ENCODE results near the gene GLRA1.

GLRA1 gene

GRCh38 chr5:151923866-151924476 is 680 bp downstream of the GLRA1 start:
- Histone ChIP-seq H3K36me3 (ENCODE audit: control insufficient read depth in 1 of 2, insufficient read depth in 2 of 2, low read length in 2 of 2) (no peaks in the 10 kb centered on the region), H3K9ac (ENCODE audit: low read depth in 1 of 2, low read length in 2 of 2) (no peak overlapping the region), H3K9me3 (ENCODE audit: control insufficient read depth in 1 of 2, low read length in 2 of 2) (no peaks in the 10 kb centered on the region), H3K4me3 (ENCODE audit: low read depth in 1 of 2, low read length in 2 of 2) (no peak overlapping the region), H3K4me1 (ENCODE audit: control insufficient read depth in 1 of 2, insufficient read depth in 2 of 2, low read length in 2 of 2) (no peaks in the 10 kb centered on the region), H3K27ac (ENCODE audit: low read depth, low read length) (no peak overlapping the region), H3K27me3 (ENCODE audit: control insufficient read depth in 1 of 2, insufficient read depth in 2 of 2, low read length in 2 of 2) (peaks cover 0 to 5% of the 10 kb centered on the region in 2 donors)

- no peaks in the 10 kb centered on the region for H3K9me3 ChIP-seq (ENCODE audit: control insufficient read depth in 1 of 2, low read length in 2 of 2)
Observed at GRCh38 chr5:151921916-151922315, 2.7 kb downstream of the GLRA1 start.

GRCh38 chr5:151917904-151918303 is 6.7 kb downstream of the GLRA1 start:
- H3K9ac ChIP-seq (ENCODE audit: low read depth in 1 of 2, low read length in 2 of 2), result no peak overlapping the region
- H3K4me3 ChIP-seq (ENCODE audit: low read depth in 1 of 2, low read length in 2 of 2), result no peak overlapping the region
- no peaks in the 10 kb centered on the region for H3K9me3 ChIP-seq (ENCODE audit: control insufficient read depth in 1 of 2, low read length in 2 of 2)
- H3K27ac ChIP-seq (ENCODE audit: low read depth, low read length), result no peak overlapping the region
- H3K27me3 ChIP-seq (ENCODE audit: control insufficient read depth in 1 of 2, insufficient read depth in 2 of 2, low read length in 2 of 2), result peaks cover 0 to 5% of the 10 kb centered on the region in 2 donors
- H3K4me1 ChIP-seq (ENCODE audit: control insufficient read depth in 1 of 2, insufficient read depth in 2 of 2, low read length in 2 of 2), result no peaks in the 10 kb centered on the region
- H3K36me3 ChIP-seq (ENCODE audit: control insufficient read depth in 1 of 2, insufficient read depth in 2 of 2, low read length in 2 of 2), result no peaks in the 10 kb centered on the region

More at GRCh38 chr5:151921916-151922315, 2.7 kb downstream of the GLRA1 start:
- H3K27me3 ChIP-seq (ENCODE audit: control insufficient read depth in 1 of 2, insufficient read depth in 2 of 2, low read length in 2 of 2), result peaks cover 0 to 5% of the 10 kb centered on the region in 2 donors
- no peak overlapping the region for H3K27ac ChIP-seq (ENCODE audit: low read depth, low read length)
- H3K9ac ChIP-seq (ENCODE audit: low read depth in 1 of 2, low read length in 2 of 2), result no peak overlapping the region
- no peaks in the 10 kb centered on the region for H3K4me1 ChIP-seq (ENCODE audit: control insufficient read depth in 1 of 2, insufficient read depth in 2 of 2, low read length in 2 of 2)
- H3K36me3 ChIP-seq (ENCODE audit: control insufficient read depth in 1 of 2, insufficient read depth in 2 of 2, low read length in 2 of 2), result no peaks in the 10 kb centered on the region
- H3K4me3 ChIP-seq (ENCODE audit: low read depth in 1 of 2, low read length in 2 of 2), result no peak overlapping the region

- Histone ChIP-seq H3K9ac (ENCODE audit: low read depth in 1 of 2, low read length in 2 of 2) (no peak overlapping the region), H3K4me3 (ENCODE audit: low read depth in 1 of 2, low read length in 2 of 2) (no peak overlapping the region), H3K9me3 (ENCODE audit: control insufficient read depth in 1 of 2, low read length in 2 of 2) (no peaks in the 10 kb centered on the region), H3K4me1 (ENCODE audit: control insufficient read depth in 1 of 2, insufficient read depth in 2 of 2, low read length in 2 of 2) (no peaks in the 10 kb centered on the region), H3K27ac (ENCODE audit: low read depth, low read length) (no peak overlapping the region), H3K36me3 (ENCODE audit: control insufficient read depth in 1 of 2, insufficient read depth in 2 of 2, low read length in 2 of 2) (no peaks in the 10 kb centered on the region), H3K27me3 (ENCODE audit: control insufficient read depth in 1 of 2, insufficient read depth in 2 of 2, low read length in 2 of 2) (no peaks in the 10 kb centered on the region)
Observed at GRCh38 chr5:151913425-151913824, 11.2 kb downstream of the GLRA1 start.

- Histone ChIP-seq H3K9ac (ENCODE audit: low read depth in 1 of 2, low read length in 2 of 2) (no peak overlapping the region), H3K9me3 (ENCODE audit: control insufficient read depth in 1 of 2, low read length in 2 of 2) (no peaks in the 10 kb centered on the region), H3K36me3 (ENCODE audit: control insufficient read depth in 1 of 2, insufficient read depth in 2 of 2, low read length in 2 of 2) (no peaks in the 10 kb centered on the region), H3K27ac (ENCODE audit: low read depth, low read length) (no peak overlapping the region), H3K4me3 (ENCODE audit: low read depth in 1 of 2, low read length in 2 of 2) (no peak overlapping the region), H3K4me1 (ENCODE audit: control insufficient read depth in 1 of 2, insufficient read depth in 2 of 2, low read length in 2 of 2) (no peaks in the 10 kb centered on the region), H3K27me3 (ENCODE audit: control insufficient read depth in 1 of 2, insufficient read depth in 2 of 2, low read length in 2 of 2) (no peaks in the 10 kb centered on the region)
Observed at GRCh38 chr5:151912360-151912759, 12.3 kb downstream of the GLRA1 start.

- no peak overlapping the region for H3K27ac ChIP-seq (ENCODE audit: low read depth, low read length)
- no peak overlapping the region for H3K4me3 ChIP-seq (ENCODE audit: low read depth in 1 of 2, low read length in 2 of 2)
- no peak overlapping the region for H3K9ac ChIP-seq (ENCODE audit: low read depth in 1 of 2, low read length in 2 of 2)
- no peaks in the 10 kb centered on the region for H3K27me3 ChIP-seq (ENCODE audit: control insufficient read depth in 1 of 2, insufficient read depth in 2 of 2, low read length in 2 of 2)
- H3K36me3 ChIP-seq (ENCODE audit: control insufficient read depth in 1 of 2, insufficient read depth in 2 of 2, low read length in 2 of 2), result no peaks in the 10 kb centered on the region
- H3K4me1 ChIP-seq (ENCODE audit: control insufficient read depth in 1 of 2, insufficient read depth in 2 of 2, low read length in 2 of 2), result no peaks in the 10 kb centered on the region
- H3K9me3 ChIP-seq (ENCODE audit: control insufficient read depth in 1 of 2, low read length in 2 of 2), result no peaks in the 10 kb centered on the region
Observed at GRCh38 chr5:151911011-151911410, 13.6 kb downstream of the GLRA1 start.

- Histone ChIP-seq H3K9ac (ENCODE audit: low read depth in 1 of 2, low read length in 2 of 2) (no peak overlapping the region), H3K9me3 (ENCODE audit: control insufficient read depth in 1 of 2, low read length in 2 of 2) (no peaks in the 10 kb centered on the region), H3K36me3 (ENCODE audit: control insufficient read depth in 1 of 2, insufficient read depth in 2 of 2, low read length in 2 of 2) (no peaks in the 10 kb centered on the region), H3K27me3 (ENCODE audit: control insufficient read depth in 1 of 2, insufficient read depth in 2 of 2, low read length in 2 of 2) (no peaks in the 10 kb centered on the region), H3K27ac (ENCODE audit: low read depth, low read length) (no peak overlapping the region), H3K4me3 (ENCODE audit: low read depth in 1 of 2, low read length in 2 of 2) (no peak overlapping the region), H3K4me1 (ENCODE audit: control insufficient read depth in 1 of 2, insufficient read depth in 2 of 2, low read length in 2 of 2) (no peaks in the 10 kb centered on the region)
Observed at GRCh38 chr5:151909628-151910027, 15.0 kb downstream of the GLRA1 start.

- H3K9me3 ChIP-seq (ENCODE audit: control insufficient read depth in 1 of 2, low read length in 2 of 2), result no peaks in the 10 kb centered on the region
- H3K36me3 ChIP-seq (ENCODE audit: control insufficient read depth in 1 of 2, insufficient read depth in 2 of 2, low read length in 2 of 2), result no peaks in the 10 kb centered on the region
- H3K27ac ChIP-seq (ENCODE audit: low read depth, low read length), result no peak overlapping the region
- no peaks in the 10 kb centered on the region for H3K4me1 ChIP-seq (ENCODE audit: control insufficient read depth in 1 of 2, insufficient read depth in 2 of 2, low read length in 2 of 2)
- H3K9ac ChIP-seq (ENCODE audit: low read depth in 1 of 2, low read length in 2 of 2), result no peak overlapping the region
- H3K4me3 ChIP-seq (ENCODE audit: low read depth in 1 of 2, low read length in 2 of 2), result no peak overlapping the region
- H3K27me3 ChIP-seq (ENCODE audit: control insufficient read depth in 1 of 2, insufficient read depth in 2 of 2, low read length in 2 of 2), result no peaks in the 10 kb centered on the region
Observed at GRCh38 chr5:151906246-151906645, 18.4 kb downstream of the GLRA1 start.

GRCh38 chr5:151905557-151905961 is 19.1 kb downstream of the GLRA1 start:
- Histone ChIP-seq H3K27ac (ENCODE audit: low read depth, low read length) (no peak overlapping the region), H3K27me3 (ENCODE audit: control insufficient read depth in 1 of 2, insufficient read depth in 2 of 2, low read length in 2 of 2) (no peaks in the 10 kb centered on the region), H3K9ac (ENCODE audit: low read depth in 1 of 2, low read length in 2 of 2) (no peak overlapping the region), H3K9me3 (ENCODE audit: control insufficient read depth in 1 of 2, low read length in 2 of 2) (no peaks in the 10 kb centered on the region), H3K36me3 (ENCODE audit: control insufficient read depth in 1 of 2, insufficient read depth in 2 of 2, low read length in 2 of 2) (no peaks in the 10 kb centered on the region), H3K4me1 (ENCODE audit: control insufficient read depth in 1 of 2, insufficient read depth in 2 of 2, low read length in 2 of 2) (no peaks in the 10 kb centered on the region), H3K4me3 (ENCODE audit: low read depth in 1 of 2, low read length in 2 of 2) (no peak overlapping the region)

- Histone ChIP-seq H3K9me3 (ENCODE audit: control insufficient read depth in 1 of 2, low read length in 2 of 2) (no peaks in the 10 kb centered on the region), H3K36me3 (ENCODE audit: control insufficient read depth in 1 of 2, insufficient read depth in 2 of 2, low read length in 2 of 2) (no peaks in the 10 kb centered on the region), H3K9ac (ENCODE audit: low read depth in 1 of 2, low read length in 2 of 2) (no peak overlapping the region), H3K4me3 (ENCODE audit: low read depth in 1 of 2, low read length in 2 of 2) (no peak overlapping the region), H3K27me3 (ENCODE audit: control insufficient read depth in 1 of 2, insufficient read depth in 2 of 2, low read length in 2 of 2) (no peaks in the 10 kb centered on the region), H3K4me1 (ENCODE audit: control insufficient read depth in 1 of 2, insufficient read depth in 2 of 2, low read length in 2 of 2) (no peaks in the 10 kb centered on the region), H3K27ac (ENCODE audit: low read depth, low read length) (no peak overlapping the region)
Observed at GRCh38 chr5:151904909-151905308, 19.7 kb downstream of the GLRA1 start.

GRCh38 chr5:151904127-151904526 is 20.5 kb downstream of the GLRA1 start:
- Histone ChIP-seq H3K4me1 (ENCODE audit: control insufficient read depth in 1 of 2, insufficient read depth in 2 of 2, low read length in 2 of 2) (no peaks in the 10 kb centered on the region), H3K27me3 (ENCODE audit: control insufficient read depth in 1 of 2, insufficient read depth in 2 of 2, low read length in 2 of 2) (no peaks in the 10 kb centered on the region), H3K4me3 (ENCODE audit: low read depth in 1 of 2, low read length in 2 of 2) (no peak overlapping the region), H3K36me3 (ENCODE audit: control insufficient read depth in 1 of 2, insufficient read depth in 2 of 2, low read length in 2 of 2) (no peaks in the 10 kb centered on the region), H3K9me3 (ENCODE audit: control insufficient read depth in 1 of 2, low read length in 2 of 2) (no peaks in the 10 kb centered on the region), H3K9ac (ENCODE audit: low read depth in 1 of 2, low read length in 2 of 2) (no peak overlapping the region), H3K27ac (ENCODE audit: low read depth, low read length) (no peak overlapping the region)

Data from duodenal mucosa (tissue), 2 donors.